Epithelial cell of prostate (primary cell): ENCODE data around the gene CACNA1I.
"Not testable (repeated sequence)": the region's sequence is repeated elsewhere in the genome, so short reads cannot be mapped to it uniquely, and the experiment has no call there.

Experiments
- DNase-seq: peaks from one replicate; pipeline ENCODE4 v3.0.0-alpha.2; 2011; ENCODE audit warnings: low read depth, low spot score
- H3K27ac ChIP-seq: fragments of 450-650 bp; 2 replicates; pipeline ENCODE4 v1.5.1; 2017; ENCODE audit warnings: mild to moderate bottlenecking

CACNA1I gene

GRCh38 chr22:39570665-39571064, at the start of gene CACNA1I:
Gene CACNA1I, plus strand, starts transcription at chr22:39570753. Its CDS starts 0 bp downstream, at chr22:39570753.
- no peak for DNase-seq
- H3K27ac ChIP-seq: no peak within 1 kb of the TSS

- not testable (repeated sequence) for DNase-seq
- H3K27ac ChIP-seq: peak overlapping the region; percentile 97
Observed at GRCh38 chr22:39521106-39521885, 49.3 kb upstream of the CACNA1I start.

DNA sequence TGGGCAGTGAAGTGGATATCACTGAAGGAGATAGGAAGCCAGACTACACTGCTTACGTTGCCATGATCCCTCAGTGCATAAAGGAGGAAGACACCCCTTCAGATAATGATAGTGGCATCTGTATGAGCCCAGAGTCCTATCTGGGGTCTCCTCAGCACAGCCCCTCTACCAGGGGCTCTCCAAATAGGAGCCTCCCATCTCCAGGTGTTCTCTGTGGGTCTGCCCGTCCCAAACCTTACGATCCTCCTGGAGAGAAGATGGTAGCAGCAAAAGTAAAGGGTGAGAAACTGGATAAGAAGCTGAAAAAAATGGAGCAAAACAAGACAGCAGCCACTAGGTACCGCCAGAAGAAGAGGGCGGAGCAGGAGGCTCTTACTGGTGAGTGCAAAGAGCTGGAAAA, 48.5 kb upstream of the CACNA1I start:
- peak overlapping the region; percentile 97 for H3K27ac ChIP-seq
- not testable (repeated sequence) for DNase-seq

DNA sequence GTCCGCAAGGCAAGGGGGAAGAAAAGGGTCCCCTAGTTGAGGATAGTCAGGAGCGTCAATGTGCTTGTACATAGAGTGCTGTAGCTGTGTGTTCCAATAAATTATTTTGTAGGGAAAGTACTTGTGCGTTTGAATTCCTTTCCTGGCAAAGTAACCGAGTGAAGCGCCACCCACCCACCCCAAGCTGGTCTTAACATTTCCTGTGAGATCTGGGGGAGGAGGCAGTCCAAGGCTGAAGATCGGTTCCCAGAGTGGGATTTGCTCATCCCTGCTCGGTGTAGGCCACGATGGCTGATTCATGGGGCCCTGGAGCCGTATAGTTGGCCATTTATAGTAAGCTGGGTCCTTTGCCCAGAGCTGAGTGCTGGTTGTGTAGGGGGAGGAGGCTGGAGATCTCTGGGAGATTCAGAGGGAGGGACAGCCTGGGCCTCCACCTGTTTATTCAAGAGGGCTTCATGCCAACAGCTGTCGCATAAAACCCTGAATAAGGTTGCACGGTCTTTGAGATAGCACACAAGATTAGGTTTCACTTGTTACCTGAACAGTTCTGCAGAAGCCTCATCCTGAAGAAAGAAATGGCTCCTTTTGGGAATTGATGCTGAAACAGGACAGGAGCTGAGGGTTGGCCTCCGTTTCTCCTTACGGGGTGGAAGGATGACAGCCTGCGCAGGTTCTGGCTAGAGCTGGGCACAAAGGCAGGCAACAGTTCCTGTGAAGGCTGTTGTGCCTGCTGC, 47.8 kb upstream of the CACNA1I start:
- peak overlapping the region; percentile 97 for H3K27ac ChIP-seq
- DNase-seq: no peak

GRCh38 chr22:39524089-39524752, 46.3 kb upstream of the CACNA1I start:
- peak overlapping the region; percentile 97 for H3K27ac ChIP-seq
- no peak for DNase-seq

GRCh38 chr22:39524753-39525657, 45.5 kb upstream of the CACNA1I start:
- DNase-seq: no peak
- peak overlapping the region; percentile 97 for H3K27ac ChIP-seq

DNA sequence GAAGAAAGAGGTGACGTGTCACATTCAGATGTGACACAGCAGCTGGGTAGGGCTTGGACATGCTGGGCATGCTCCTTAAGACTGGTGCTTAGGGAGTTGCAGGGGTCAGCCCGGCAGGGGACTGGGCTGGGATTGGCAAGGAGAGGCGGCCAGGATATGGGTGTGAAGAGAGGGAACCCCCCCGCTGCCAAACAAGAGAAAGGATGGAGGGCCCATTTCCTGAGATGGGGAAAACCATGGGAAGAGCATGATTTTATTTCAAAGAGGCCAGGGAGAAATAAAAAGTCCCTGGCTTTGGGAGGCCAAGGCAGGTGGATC, 44.9 kb upstream of the CACNA1I start:
- no peak for DNase-seq
- H3K27ac ChIP-seq: peak overlapping the region; percentile 97

- peak overlapping the region; percentile 50 for H3K27ac ChIP-seq
- DNase-seq: no peak
Observed at GRCh38 chr22:39526736-39527171, 43.8 kb upstream of the CACNA1I start.

GRCh38 chr22:39527481-39527961, 43.0 kb upstream of the CACNA1I start:
- no peak for DNase-seq
- H3K27ac ChIP-seq: peak overlapping the region; percentile 50

DNA sequence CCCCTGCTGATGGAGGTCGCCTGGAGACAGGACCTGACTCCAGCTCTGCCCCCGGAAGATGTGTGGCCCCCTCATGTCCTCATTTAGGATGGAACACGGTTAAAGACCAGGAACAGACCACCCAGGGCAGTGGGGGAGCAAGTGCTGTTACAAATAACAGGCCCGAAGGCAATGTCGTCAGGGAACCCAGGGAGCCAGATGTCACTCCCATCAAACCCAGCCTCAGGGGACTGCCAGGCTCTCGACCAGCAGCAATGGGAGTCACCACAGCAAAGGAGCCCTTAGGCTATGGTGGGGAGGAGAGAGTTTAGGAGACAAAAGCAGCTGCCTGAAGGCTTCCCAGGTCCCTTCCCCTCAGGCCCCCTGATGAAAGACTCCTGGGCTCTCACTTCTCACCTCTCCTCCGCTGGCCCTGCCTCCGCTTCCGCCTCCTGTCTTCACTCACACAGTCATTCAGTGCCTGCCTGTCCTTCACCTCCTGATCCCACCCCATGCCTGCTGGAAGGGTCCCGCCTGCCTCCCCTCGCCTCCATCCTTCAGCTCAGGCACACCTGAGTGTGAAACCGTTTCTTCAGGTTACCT, 42.4 kb upstream of the CACNA1I start:
- no peak for DNase-seq
- H3K27ac ChIP-seq: peak overlapping the region; percentile 50

DNA sequence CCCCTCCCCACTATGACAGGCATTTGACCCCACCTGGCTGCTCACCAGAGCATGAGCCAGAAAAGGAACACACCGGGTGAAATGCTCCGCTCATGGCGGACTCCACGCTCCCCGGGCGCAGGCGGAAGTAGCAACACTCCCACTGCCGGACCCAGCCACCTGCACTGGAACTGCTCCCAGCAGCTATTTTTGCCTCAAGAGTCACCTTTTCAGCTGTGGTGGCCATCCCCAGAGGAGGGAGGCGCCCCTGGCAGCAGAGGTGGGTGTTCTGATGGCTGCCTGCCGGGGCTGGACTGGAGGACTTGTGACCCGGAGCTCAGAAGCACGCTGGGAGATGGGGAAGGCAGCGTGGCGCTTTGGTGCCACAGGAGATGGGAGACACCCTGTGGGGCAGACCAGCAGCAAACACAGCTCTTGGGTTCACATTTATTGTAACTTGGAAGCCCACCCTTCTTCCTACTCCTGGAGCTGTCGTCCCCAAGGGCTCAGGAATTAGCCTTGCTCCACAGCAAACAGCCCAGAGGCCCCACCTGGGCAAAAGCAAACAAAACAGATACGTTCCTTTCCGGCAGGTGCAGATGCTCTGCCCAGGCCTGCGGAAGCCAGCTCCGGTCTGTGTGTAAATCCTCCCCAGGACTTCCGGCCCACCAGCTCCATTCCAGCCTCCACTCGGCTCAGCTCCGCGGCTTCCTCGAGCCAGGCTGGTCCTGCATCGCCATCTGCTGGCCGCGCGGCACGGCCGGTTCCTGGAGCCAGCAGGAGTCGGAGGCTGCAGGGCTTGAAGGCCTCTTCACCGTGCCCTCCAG, 41.7 kb upstream of the CACNA1I start:
- DNase-seq: peak; percentile 82
- H3K27ac ChIP-seq: peak overlapping the region; percentile 50

DNA sequence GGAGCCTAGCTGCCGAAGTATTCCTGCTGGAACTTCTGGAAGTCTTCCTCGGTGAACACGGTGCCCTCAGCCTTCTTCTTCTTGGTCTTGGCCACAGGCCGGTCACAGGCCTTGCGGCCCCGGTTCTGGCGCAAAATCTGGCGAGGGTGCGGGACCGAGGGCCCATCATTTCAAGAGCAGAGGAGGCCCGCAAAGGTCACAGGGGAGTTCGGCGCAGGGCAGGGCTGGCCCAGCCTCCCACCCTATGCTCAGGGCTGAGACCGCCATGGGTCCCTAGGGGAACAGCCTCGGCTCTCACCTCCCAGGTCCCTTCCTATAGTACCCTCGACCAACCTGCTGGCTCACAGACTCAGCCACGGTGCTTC, 41.1 kb upstream of the CACNA1I start:
- no peak overlapping the region for H3K27ac ChIP-seq
- DNase-seq: no peak

GRCh38 chr22:39530116-39530515, 40.4 kb upstream of the CACNA1I start:
- DNase-seq: no peak
- H3K27ac ChIP-seq: no peak overlapping the region

GRCh38 chr22:39530692-39531331, 39.7 kb upstream of the CACNA1I start:
- H3K27ac ChIP-seq: no peak overlapping the region
- DNase-seq: no peak

- DNase-seq: peak; percentile 98
- H3K27ac ChIP-seq: peak within 1 kb of the TSS; percentile 68
Observed at GRCh38 chr22:39532215-39533073, 38.1 kb upstream of the CACNA1I start, which contains the start of gene RPS19BP1. Gene RPS19BP1, minus strand, starts transcription at chr22:39532748. Its CDS starts 10 bp downstream, at chr22:39532738.

DNA sequence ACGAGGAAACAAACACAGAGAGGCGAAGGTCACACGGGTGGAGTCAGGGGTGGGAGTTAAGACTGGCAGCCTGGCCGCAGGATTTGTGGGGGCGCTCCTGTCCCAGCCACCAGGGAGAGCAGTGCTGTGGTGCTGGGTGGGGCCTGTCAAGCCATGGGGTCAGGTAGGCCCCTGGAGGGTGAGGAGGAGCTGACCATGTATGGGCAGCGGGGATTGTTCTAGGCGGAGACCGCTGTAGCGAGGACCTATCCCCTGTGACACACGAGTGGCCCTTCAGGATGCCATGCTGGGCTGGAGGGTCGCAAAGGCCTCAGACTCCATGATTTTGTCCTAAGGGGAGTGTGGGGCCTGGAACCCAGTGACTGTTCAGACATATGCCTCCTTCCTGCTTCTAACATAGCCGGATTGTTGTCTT, 36.5 kb upstream of the CACNA1I start:
- DNase-seq: no peak

More for the DNA sequence above, 36.5 kb upstream of the CACNA1I start:
- no peak overlapping the region for H3K27ac ChIP-seq
